Measurements from ENCODE around the gene KRTAP5-3. TPM values are rescaled to one million over a fixed set of nuclear protein-coding genes. Genes with fewer than 3 reads are reported as not detected.

KRTAP5-3 gene
- total and polyA plus RNA-seq, 2 donors (not counting 1 experiment from before 2014, with no cell fraction given): not detected

GRCh38 chr11:1628506-1629325, 20.5 kb upstream of the KRTAP5-3 start:
- peaks cover 7 to 8% of the 10 kb centered on the region in 2 donors for H3K4me1 ChIP-seq (ENCODE audit: control insufficient read depth in 2 of 2, insufficient read depth in 2 of 2, low read length in 2 of 2)
- intact Hi-C loops (cut with micrococcal nuclease): loop anchor here (2.0 kb wide), 2 partner anchors 34 to 426 kb away; no protein-coding TSS in a partner anchor
- no peak overlapping the region for H2AFZ ChIP-seq (ENCODE audit: insufficient read depth, low read depth, low read length, poor library complexity, severe bottlenecking)
- ATAC-seq (ENCODE audit: low read depth) (peak; percentile 80), DNase-seq (peak; percentile 63)
- H3K9ac ChIP-seq (ENCODE audit: low read length): no peak overlapping the region
- H3K27ac Mint-ChIP-seq: no peak overlapping the region
- TF ChIP-seq CTCF (IDR thresholded peaks at IDR 0.05) (peak; percentile 87), EZH2 (IDR thresholded peaks at IDR 0.05; ENCODE audit: borderline replicate concordance, insufficient read depth, low read depth, low read length, poor library complexity, severe bottlenecking) (no peak)
- H3K79me2 ChIP-seq (ENCODE audit: control insufficient read depth, insufficient read depth, low read length): no peaks in the 10 kb centered on the region
- H3K36me3 ChIP-seq (replicated peaks in 1 of 2; ENCODE audit: control extremely low read depth in 1 of 2, control insufficient read depth in 1 of 2, extremely low read depth in 1 of 2, insufficient read depth in 2 of 2, low read length in 1 of 2): no peaks in the 10 kb centered on the region
- H4K20me1 ChIP-seq (ENCODE audit: control insufficient read depth, insufficient read depth, low read length, poor library complexity, severe bottlenecking): no peaks in the 10 kb centered on the region
- H3K27me3 Mint-ChIP-seq: peaks cover 50% of the 10 kb centered on the region
- no peak overlapping the region for H3K27ac ChIP-seq (ENCODE audit: low read length in 2 of 2)
- WGBS (ENCODE audit: insufficient coverage): 26% methylated on average over 35 of the region's 35 CpGs
- POLR2A ChIA-PET: no interaction called here
- H3K9me3 ChIP-seq (ENCODE audit: control extremely low read depth in 1 of 3, control insufficient read depth in 2 of 3, insufficient read depth in 1 of 3, low read length in 2 of 3): no peaks in the 10 kb centered on the region
- no peaks in the 10 kb centered on the region for H3K9me3 Mint-ChIP-seq (ENCODE audit: insufficient read depth)
- peak overlapping the region; percentile 43 for H3K4me2 ChIP-seq (replicated peaks; ENCODE audit: low read depth, low read length, poor library complexity, severe bottlenecking)
- no peak overlapping the region for H3K4me3 ChIP-seq (ENCODE audit: control extremely low read depth in 1 of 5, extremely low read depth in 1 of 5, insufficient read depth in 1 of 5, low read depth in 2 of 5, low read length in 4 of 5)
- peaks cover 3% of the 10 kb centered on the region for H3K4me1 Mint-ChIP-seq
- H3K4me3 Mint-ChIP-seq: no peak overlapping the region
- peaks cover 0 to 24% (median 6%) of the 10 kb centered on the region in 4 experiments for H3K27me3 ChIP-seq (replicated peaks in 1 of 4; ENCODE audit: control extremely low read depth in 1 of 4, control insufficient read depth in 3 of 4, insufficient read depth in 4 of 4, low read length in 3 of 4)
- CTCF ChIA-PET: interaction anchor here (0.9 to 6.3 kb wide), 4 partner anchors 9 to 82 kb away, joined by 3 to 25 read pairs (median 4); no protein-coding TSS in a partner anchor

GRCh38 chr11:1625541-1625940, 17.3 kb upstream of the KRTAP5-3 start:
- DNase-seq (no peak), ATAC-seq (ENCODE audit: low read depth) (no peak)
- Histone ChIP-seq H3K9me3 (ENCODE audit: control extremely low read depth in 1 of 3, control insufficient read depth in 2 of 3, insufficient read depth in 1 of 3, low read length in 2 of 3) (no peaks in the 10 kb centered on the region), H3K4me2 (replicated peaks; ENCODE audit: low read depth, low read length, poor library complexity, severe bottlenecking) (no peak overlapping the region), H3K36me3 (replicated peaks in 1 of 2; ENCODE audit: control extremely low read depth in 1 of 2, control insufficient read depth in 1 of 2, extremely low read depth in 1 of 2, insufficient read depth in 2 of 2, low read length in 1 of 2) (no peaks in the 10 kb centered on the region), H3K4me1 (ENCODE audit: control insufficient read depth in 2 of 2, insufficient read depth in 2 of 2, low read length in 2 of 2) (peaks cover 7 to 8% of the 10 kb centered on the region in 2 donors), H4K20me1 (ENCODE audit: control insufficient read depth, insufficient read depth, low read length, poor library complexity, severe bottlenecking) (no peaks in the 10 kb centered on the region), H3K79me2 (ENCODE audit: control insufficient read depth, insufficient read depth, low read length) (no peaks in the 10 kb centered on the region), H3K9ac (ENCODE audit: low read length) (no peak overlapping the region), H3K27me3 (replicated peaks in 1 of 4; ENCODE audit: control extremely low read depth in 1 of 4, control insufficient read depth in 3 of 4, insufficient read depth in 4 of 4, low read length in 3 of 4) (peaks cover 0 to 18% (median 2%) of the 10 kb centered on the region in 4 experiments), H2AFZ (ENCODE audit: insufficient read depth, low read depth, low read length, poor library complexity, severe bottlenecking) (no peak overlapping the region), H3K27ac (ENCODE audit: low read length in 2 of 2) (no peak overlapping the region), H3K4me3 (ENCODE audit: control extremely low read depth in 1 of 5, extremely low read depth in 1 of 5, insufficient read depth in 1 of 5, low read depth in 2 of 5, low read length in 4 of 5) (no peak overlapping the region)
- Mint-ChIP-seq H3K4me1 (peaks cover 3% of the 10 kb centered on the region), H3K27ac (no peak overlapping the region), H3K9me3 (ENCODE audit: insufficient read depth) (no peaks in the 10 kb centered on the region), H3K4me3 (no peak overlapping the region), H3K27me3 (peaks cover 28% of the 10 kb centered on the region)
- intact Hi-C loops (cut with micrococcal nuclease): no loop called here
- TF ChIP-seq CTCF (IDR thresholded peaks at IDR 0.05) (no peak), EZH2 (IDR thresholded peaks at IDR 0.05; ENCODE audit: borderline replicate concordance, insufficient read depth, low read depth, low read length, poor library complexity, severe bottlenecking) (no peak)
- POLR2A ChIA-PET: no interaction called here
- WGBS (ENCODE audit: insufficient coverage): 88% methylated on average over 12 of the region's 13 CpGs
- CTCF ChIA-PET: no interaction called here
